Measurements from ENCODE around the gene SNTA1. TPM values are rescaled to one million over a fixed set of nuclear protein-coding genes. Genes with fewer than 3 reads are reported as not detected.
A peak's percentile ranks its signal among the peaks of the same experiment; 100 is the strongest.

Gene SNTA1
- total and polyA plus RNA-seq, 2 experiments from 2014 or later: 24.6 to 28.0 TPM

GRCh38 chr20:33401184-33401920, 42.2 kb downstream of the SNTA1 start, which contains the start of gene CDK5RAP1:
Gene CDK5RAP1 (minus strand): TSS chr20:33401519. CDS start chr20:33397064, 4,455 bp downstream.
- under 1% methylated on average over 43 of the region's 43 CpGs for WGBS (ENCODE audit: low lambda C conversion rate, missing lambda C conversion rate)

GRCh38 chr20:33400812-33401183, 42.8 kb downstream of the SNTA1 start:
- H3K79me2 ChIP-seq: peaks cover 60% of the 10 kb centered on the region
- no peaks in the 10 kb centered on the region for H4K20me1 ChIP-seq (ENCODE audit: insufficient read depth, poor library complexity, severe bottlenecking)
- peak overlapping the region; percentile 91 for H3K4me3 ChIP-seq
- H2AFZ ChIP-seq: peak overlapping the region; percentile 88
- peak overlapping the region; percentile 38 for H3K27ac ChIP-seq
- peak; percentile 44 for TF ChIP-seq CTCF (IDR thresholded peaks at IDR 0.05; ENCODE audit: poor library complexity)
- no peak for TF ChIP-seq EZH2phosphoT487 (IDR thresholded peaks at IDR 0.05; ENCODE audit: low read depth, severe bottlenecking, unreplicated experiment)
- WGBS (ENCODE audit: low lambda C conversion rate, missing lambda C conversion rate): 1% methylated on average over 8 of the region's 8 CpGs
- no peaks in the 10 kb centered on the region for H3K9me2 ChIP-seq (replicated peaks; ENCODE audit: insufficient read depth)
- H3K36me3 ChIP-seq (replicated peaks; ENCODE audit: insufficient read depth, low read depth): no peaks in the 10 kb centered on the region
- H3K9me3 ChIP-seq (ENCODE audit: low read depth): no peaks in the 10 kb centered on the region
- peak overlapping the region; percentile 76 for H3K4me2 ChIP-seq
- peak; percentile 55 for DNase-seq (ENCODE audit: low spot score)
- no peaks in the 10 kb centered on the region for H3K27me3 ChIP-seq
- peaks cover 15% of the 10 kb centered on the region for H3K4me1 ChIP-seq (ENCODE audit: insufficient read depth)

More at GRCh38 chr20:33401184-33401920, 42.2 kb downstream of the SNTA1 start, which contains the start of gene CDK5RAP1:
- Histone ChIP-seq H4K20me1 (ENCODE audit: insufficient read depth, poor library complexity, severe bottlenecking) (no peaks in the 10 kb centered on the region), H3K79me2 (peaks cover 55% of the 10 kb centered on the region), H3K36me3 (replicated peaks; ENCODE audit: insufficient read depth, low read depth) (no peaks in the 10 kb centered on the region), H3K4me1 (ENCODE audit: insufficient read depth) (peaks cover 15% of the 10 kb centered on the region), H3K27ac (peak within 1 kb of the TSS; percentile 38), H3K9me2 (replicated peaks; ENCODE audit: insufficient read depth) (no peaks in the 10 kb centered on the region), H3K4me2 (peak within 1 kb of the TSS; percentile 76), H3K9me3 (ENCODE audit: low read depth) (no peaks in the 10 kb centered on the region), H2AFZ (peak within 1 kb of the TSS; percentile 88), H3K4me3 (peak within 1 kb of the TSS; percentile 91), H3K27me3 (no peaks in the 10 kb centered on the region)
- peak; percentile 95 for DNase-seq (ENCODE audit: low spot score)
- TF ChIP-seq CTCF (IDR thresholded peaks at IDR 0.05; ENCODE audit: poor library complexity) (no peak), EZH2phosphoT487 (IDR thresholded peaks at IDR 0.05; ENCODE audit: low read depth, severe bottlenecking, unreplicated experiment) (no peak), EZH2 (IDR thresholded peaks at IDR 0.05; ENCODE audit: borderline replicate concordance) (no peak)

GRCh38 chr20:33399924-33400323, 43.6 kb downstream of the SNTA1 start:
- no peak for DNase-seq (ENCODE audit: low spot score)
- H3K27ac ChIP-seq: no peak overlapping the region
- H3K4me2 ChIP-seq: peak overlapping the region; percentile 76
- H3K4me3 ChIP-seq: no peak overlapping the region
- no peaks in the 10 kb centered on the region for H3K9me3 ChIP-seq (ENCODE audit: low read depth)
- WGBS (ENCODE audit: low lambda C conversion rate, missing lambda C conversion rate): 66% methylated on average over 6 of the region's 6 CpGs
- H3K4me1 ChIP-seq (ENCODE audit: insufficient read depth): peaks cover 15% of the 10 kb centered on the region
- no peak overlapping the region for H2AFZ ChIP-seq
- H3K9me2 ChIP-seq (replicated peaks; ENCODE audit: insufficient read depth): no peaks in the 10 kb centered on the region
- H3K36me3 ChIP-seq (replicated peaks; ENCODE audit: insufficient read depth, low read depth): no peaks in the 10 kb centered on the region
- H3K27me3 ChIP-seq: no peaks in the 10 kb centered on the region
- peaks cover 60% of the 10 kb centered on the region for H3K79me2 ChIP-seq
- H4K20me1 ChIP-seq (ENCODE audit: insufficient read depth, poor library complexity, severe bottlenecking): no peaks in the 10 kb centered on the region
- no peak for TF ChIP-seq CTCF (IDR thresholded peaks at IDR 0.05; ENCODE audit: poor library complexity)
- no peak for TF ChIP-seq EZH2 (IDR thresholded peaks at IDR 0.05; ENCODE audit: borderline replicate concordance)
- TF ChIP-seq EZH2phosphoT487 (IDR thresholded peaks at IDR 0.05; ENCODE audit: low read depth, severe bottlenecking, unreplicated experiment): no peak
